ENCODE measurements around the gene MSANTD3. TPM values are rescaled to one million over a fixed set of nuclear protein-coding genes. Genes with fewer than 3 reads are reported as not detected.

Gene MSANTD3
- total RNA-seq, 1 experiment from 2014 or later = 52.9 TPM

GRCh38 chr9:100447041-100447440 is 20.1 kb downstream of the MSANTD3 start:
- Histone ChIP-seq H3K27me3 (replicated peaks; ENCODE audit: insufficient read depth, low read depth, low read length, poor library complexity) (no peaks in the 10 kb centered on the region), H3K27ac (ENCODE audit: low read depth, low read length, poor library complexity, severe bottlenecking) (no peak overlapping the region), H3K4me3 (ENCODE audit: low read depth, low read length, poor library complexity, severe bottlenecking) (no peak overlapping the region), H3K9me3 (ENCODE audit: low read depth, low read length, poor library complexity, severe bottlenecking) (no peaks in the 10 kb centered on the region), H3K4me1 (ENCODE audit: insufficient read depth, low read length, poor library complexity, severe bottlenecking) (no peaks in the 10 kb centered on the region), H3K36me3 (ENCODE audit: insufficient read depth, low read length, poor library complexity, severe bottlenecking) (peaks cover 16% of the 10 kb centered on the region)
- intact Hi-C loops (cut with micrococcal nuclease; ENCODE audit: unreplicated experiment) = no loop called here
- ChIA-PET POLR2A (ENCODE audit: low non-redundant PET) (no interaction called here), CTCF (no interaction called here)
- TF ChIP-seq EZH2 (IDR thresholded peaks at IDR 0.05; ENCODE audit: borderline replicate concordance, low read depth, low read length, poor library complexity, severe bottlenecking) = no peak
- no peak for TF ChIP-seq CTCF (conservative IDR thresholded peaks at IDR 0.05; ENCODE audit: low read depth, low read length)
- no TSS peak for BruUV-seq (replicated peaks)
- DNase-seq (ENCODE audit: low spot score) = no peak

GRCh38 chr9:100448266-100448665 is 21.3 kb downstream of the MSANTD3 start:
- H3K9me3 ChIP-seq (ENCODE audit: low read depth, low read length, poor library complexity, severe bottlenecking) = peaks cover 5% of the 10 kb centered on the region
- BruUV-seq (replicated peaks) = no TSS peak
- H3K4me1 ChIP-seq (ENCODE audit: insufficient read depth, low read length, poor library complexity, severe bottlenecking) = no peaks in the 10 kb centered on the region
- peaks cover 26% of the 10 kb centered on the region for H3K36me3 ChIP-seq (ENCODE audit: insufficient read depth, low read length, poor library complexity, severe bottlenecking)
- intact Hi-C loops (cut with micrococcal nuclease; ENCODE audit: unreplicated experiment) = no loop called here
- H3K27me3 ChIP-seq (replicated peaks; ENCODE audit: insufficient read depth, low read depth, low read length, poor library complexity) = no peaks in the 10 kb centered on the region
- no peak overlapping the region for H3K27ac ChIP-seq (ENCODE audit: low read depth, low read length, poor library complexity, severe bottlenecking)
- ChIA-PET POLR2A (ENCODE audit: low non-redundant PET) (no interaction called here), CTCF (no interaction called here)
- no peak overlapping the region for H3K4me3 ChIP-seq (ENCODE audit: low read depth, low read length, poor library complexity, severe bottlenecking)
- DNase-seq (ENCODE audit: low spot score) = no peak
- TF ChIP-seq EZH2 (IDR thresholded peaks at IDR 0.05; ENCODE audit: borderline replicate concordance, low read depth, low read length, poor library complexity, severe bottlenecking) (no peak), CTCF (conservative IDR thresholded peaks at IDR 0.05; ENCODE audit: low read depth, low read length) (no peak)

- no peak for TF ChIP-seq CTCF (conservative IDR thresholded peaks at IDR 0.05; ENCODE audit: low read depth, low read length)
- no peak for TF ChIP-seq EZH2 (IDR thresholded peaks at IDR 0.05; ENCODE audit: borderline replicate concordance, low read depth, low read length, poor library complexity, severe bottlenecking)
- intact Hi-C loops (cut with micrococcal nuclease; ENCODE audit: unreplicated experiment) = no loop called here
- peaks cover 5% of the 10 kb centered on the region for H3K9me3 ChIP-seq (ENCODE audit: low read depth, low read length, poor library complexity, severe bottlenecking)
- no peak for DNase-seq (ENCODE audit: low spot score)
- no TSS peak for BruUV-seq (replicated peaks)
- peaks cover 26% of the 10 kb centered on the region for H3K36me3 ChIP-seq (ENCODE audit: insufficient read depth, low read length, poor library complexity, severe bottlenecking)
- ChIA-PET POLR2A (ENCODE audit: low non-redundant PET) (no interaction called here), CTCF (no interaction called here)
- no peak overlapping the region for H3K27ac ChIP-seq (ENCODE audit: low read depth, low read length, poor library complexity, severe bottlenecking)
- H3K4me1 ChIP-seq (ENCODE audit: insufficient read depth, low read length, poor library complexity, severe bottlenecking) = no peaks in the 10 kb centered on the region
- H3K4me3 ChIP-seq (ENCODE audit: low read depth, low read length, poor library complexity, severe bottlenecking) = no peak overlapping the region
- H3K27me3 ChIP-seq (replicated peaks; ENCODE audit: insufficient read depth, low read depth, low read length, poor library complexity) = no peaks in the 10 kb centered on the region
Observed at GRCh38 chr9:100449420-100449819, 22.5 kb downstream of the MSANTD3 start.

Measured in A673 (cell line).